PC-9 (cell line): ENCODE measurements around the gene IGFBP5.

Source experiments
- EZH2 ChIP-seq: fragments of 200-600 bp; sonication (generic); IDR thresholded peaks from 2 replicates; pipeline ENCODE4 v1.8.0; 2017; ENCODE audit warnings: antibody characterized with exemption, low read depth
- TF ChIP-seq, protein P1 (sequence below): fragments of 200-600 bp; sonication (generic); conservative IDR thresholded peaks from 2 replicates; pipeline ENCODE4 v1.6.1; 2017; ENCODE audit warnings: mixed run types, antibody characterized with exemption, mild to moderate bottlenecking, moderate library complexity

DNA sequence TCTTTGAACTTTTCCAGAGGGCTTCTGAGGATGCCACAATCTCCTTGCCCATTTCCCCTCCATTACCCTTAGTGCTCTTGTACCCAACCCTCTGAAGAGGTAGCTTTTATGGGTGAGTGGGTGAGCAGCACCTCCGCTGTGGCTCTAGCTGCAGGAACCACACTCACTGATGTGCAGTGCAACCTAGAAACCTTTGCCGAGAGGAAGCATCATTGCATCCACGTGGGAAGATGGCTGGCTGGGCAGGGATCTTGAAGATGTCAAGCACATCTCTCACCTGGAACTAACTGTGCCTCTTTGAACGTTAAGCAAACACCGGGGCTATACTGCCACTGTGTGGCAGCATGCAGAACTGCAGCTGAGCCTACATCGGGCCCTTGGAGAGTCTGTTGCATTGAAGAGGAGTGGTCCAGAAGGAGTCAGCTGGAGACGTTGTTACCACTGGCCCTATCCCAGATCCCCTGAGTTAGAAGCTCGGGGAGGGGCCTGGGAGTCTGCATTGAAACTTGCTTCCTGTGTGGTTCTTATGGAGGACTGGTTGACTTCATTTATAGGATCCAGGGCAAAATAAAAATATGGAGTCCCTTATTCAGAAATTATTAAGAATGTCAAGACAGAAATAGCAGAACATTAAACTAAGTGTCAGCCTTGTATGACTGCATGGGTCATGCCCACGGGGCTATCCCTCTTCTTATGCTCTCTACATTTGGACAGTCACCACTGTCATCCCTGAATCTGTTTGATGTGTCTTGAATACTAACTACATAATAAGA, 28.7 kb downstream of the IGFBP5 start:
- TF ChIP-seq, protein P1, sequence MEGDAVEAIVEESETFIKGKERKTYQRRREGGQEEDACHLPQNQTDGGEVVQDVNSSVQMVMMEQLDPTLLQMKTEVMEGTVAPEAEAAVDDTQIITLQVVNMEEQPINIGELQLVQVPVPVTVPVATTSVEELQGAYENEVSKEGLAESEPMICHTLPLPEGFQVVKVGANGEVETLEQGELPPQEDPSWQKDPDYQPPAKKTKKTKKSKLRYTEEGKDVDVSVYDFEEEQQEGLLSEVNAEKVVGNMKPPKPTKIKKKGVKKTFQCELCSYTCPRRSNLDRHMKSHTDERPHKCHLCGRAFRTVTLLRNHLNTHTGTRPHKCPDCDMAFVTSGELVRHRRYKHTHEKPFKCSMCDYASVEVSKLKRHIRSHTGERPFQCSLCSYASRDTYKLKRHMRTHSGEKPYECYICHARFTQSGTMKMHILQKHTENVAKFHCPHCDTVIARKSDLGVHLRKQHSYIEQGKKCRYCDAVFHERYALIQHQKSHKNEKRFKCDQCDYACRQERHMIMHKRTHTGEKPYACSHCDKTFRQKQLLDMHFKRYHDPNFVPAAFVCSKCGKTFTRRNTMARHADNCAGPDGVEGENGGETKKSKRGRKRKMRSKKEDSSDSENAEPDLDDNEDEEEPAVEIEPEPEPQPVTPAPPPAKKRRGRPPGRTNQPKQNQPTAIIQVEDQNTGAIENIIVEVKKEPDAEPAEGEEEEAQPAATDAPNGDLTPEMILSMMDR: peak; percentile 99
- no peak for TF ChIP-seq EZH2
